HCT116 (cell line): Measurements from ENCODE around the gene ERP27. TPM values are rescaled to one million over a fixed set of nuclear protein-coding genes. Genes with fewer than 3 reads are reported as not detected.

Experiments
- ATAC-seq: fragments of 200-7000 bp; cut with Tn5 transposase; 2 replicates; pipeline ENCODE4 v1.9.1; 2020; ENCODE audit warnings: mild to moderate bottlenecking, moderate library complexity
- BruUV-seq: library from RNA; stranded (reverse); fragments of 400-500 nt; replicated peaks from 2 replicates; lab custom pipeline; 2021; lab: Mats Ljungman, UMichigan
- CTCF ChIA-PET: fragments of 300-600 bp; sonication (Branson Sonifier 250); formaldehyde crosslinking; loops from one replicate; lab custom pipeline; 2021; ENCODE audit warnings: antibody characterized with exemption; lab: Charles Lee
- POLR2A ChIA-PET: fragments of 300-600, 350-600 bp; sonication (Branson Sonifier 250); formaldehyde crosslinking; loops from one replicate; lab custom pipeline; 2021; ENCODE audit warnings: antibody characterized with exemption; lab: Charles Lee
- RAD21 ChIA-PET, 2 experiments: fragments of 300-600 bp; sonication (Branson Sonifier 250); formaldehyde crosslinking; loops; one replicate each; lab custom pipeline; 2023; ENCODE audit warnings: low total read pairs in 2 of 2; ENCODE audit not compliant: uncharacterized antibody in 2 of 2, unreplicated experiment in 2 of 2, low non-redundant PET in 1 of 2; lab: Charles Lee
- DNase-seq: peaks from one replicate; pipeline ENCODE4 v3.0.0-alpha.2; 2010; ENCODE audit warnings: low read depth, low spot score
- H2AFZ ChIP-seq: fragments of 200-600 bp; shearing (Covaris generic), sonication (generic); 2 replicates; pipeline ENCODE4 v1.6.1; 2017; ENCODE audit warnings: low read depth, mixed run types, mixed read lengths, antibody characterized with exemption, low read length; ENCODE audit not compliant: poor library complexity, severe bottlenecking
- H3K27ac ChIP-seq: 2 replicates; pipeline ENCODE4 v1.5.1; 2012; ENCODE audit warnings: low read depth, low read length
- H3K27me3 ChIP-seq: fragments of 200-600 bp; sonication (generic); 2 replicates; pipeline ENCODE4 v1.6.1; 2016; ENCODE audit warnings: mixed run types, low read length, mixed read lengths; ENCODE audit not compliant: insufficient read depth
- H3K36me3 ChIP-seq, 2 experiments: fragments of 200-500 bp in 1 of 2; fragments of 200-600 bp in 1 of 2; sonication (Bioruptor generic) in 1 of 2; sonication (generic) in 1 of 2; 2 replicates each; pipeline versions ENCODE4 v1.5.1 to v1.6.1; 2014 to 2016; ENCODE audit warnings: low read length in 2 of 2, inconsistent platforms in 1 of 2, mixed read lengths in 1 of 2, mixed run types in 1 of 2; ENCODE audit not compliant: insufficient read depth in 2 of 2, control insufficient read depth in 1 of 2
- H3K4me1 ChIP-seq, 2 experiments: fragments of 200-600 bp in 1 of 2; sonication (generic) in 1 of 2; 2 replicates each; pipeline versions ENCODE4 v1.5.1 to v1.6.1; 2012 to 2017; ENCODE audit warnings: low read length in 2 of 2, inconsistent platforms in 1 of 2, mild to moderate bottlenecking in 1 of 2, mixed read lengths in 1 of 2, mixed run types in 1 of 2, moderate library complexity in 1 of 2; ENCODE audit not compliant: insufficient read depth in 2 of 2, control insufficient read depth in 1 of 2
- H3K4me2 ChIP-seq: fragments of 200-600 bp; sonication (generic); 2 replicates; pipeline ENCODE4 v1.6.1; 2017; ENCODE audit warnings: mixed run types, low read length, mixed read lengths
- H3K4me3 ChIP-seq, 2 experiments: fragments of 200-600 bp in 1 of 2; sonication (generic) in 1 of 2; replicated peaks in 1 of 2; 2 replicates each; pipeline ENCODE4 v1.5.1; 2011 to 2016; ENCODE audit warnings: low read length in 2 of 2, control low read depth in 1 of 2, low read depth in 1 of 2, mild to moderate bottlenecking in 1 of 2, mixed read lengths in 1 of 2, mixed run types in 1 of 2
- H3K79me2 ChIP-seq: fragments of 200-600 bp; sonication (generic); 2 replicates; pipeline ENCODE4 v1.6.1; 2017; ENCODE audit warnings: mild to moderate bottlenecking, mixed run types, low read length, moderate library complexity, mixed read lengths; ENCODE audit not compliant: insufficient read depth
- H3K9ac ChIP-seq: fragments of 200-600 bp; sonication (generic); 2 replicates; pipeline ENCODE4 v1.6.1; 2016; ENCODE audit warnings: low read length, mixed read lengths
- H3K9me2 ChIP-seq: fragments of 200-600 bp; sonication (generic), shearing (Covaris generic); 2 replicates; pipeline ENCODE4 v1.6.1; 2017; ENCODE audit warnings: mixed run types, mild to moderate bottlenecking, moderate library complexity; ENCODE audit not compliant: insufficient read depth
- H3K9me3 ChIP-seq, 2 experiments: fragments of 200-500 bp in 1 of 2; fragments of 200-600 bp in 1 of 2; sonication (Bioruptor generic) in 1 of 2; sonication (generic) in 1 of 2; 2 replicates each; pipeline ENCODE4 v1.6.1; 2014 to 2017; ENCODE audit warnings: low read length in 2 of 2, mixed read lengths in 2 of 2, inconsistent platforms in 1 of 2, low read depth in 1 of 2, mild to moderate bottlenecking in 1 of 2, mixed run types in 1 of 2, moderate library complexity in 1 of 2; ENCODE audit not compliant: control insufficient read depth in 1 of 2, insufficient read depth in 1 of 2
- H4K20me1 ChIP-seq: fragments of 200-600 bp; sonication (generic), shearing (Covaris generic); 2 replicates; pipeline ENCODE4 v1.6.1; 2017; ENCODE audit warnings: mixed run types, mild to moderate bottlenecking, moderate library complexity; ENCODE audit not compliant: insufficient read depth
- ATF3 ChIP-seq: IDR thresholded peaks from 2 replicates; pipeline ENCODE4 v1.6.1; 2012
- CBX3 ChIP-seq: IDR thresholded peaks from 2 replicates; pipeline ENCODE4 v1.6.1; 2012; ENCODE audit warnings: low read depth
- CTCF ChIP-seq, 3 experiments: fragments of 200-600 bp in 1 of 3; sonication (generic) in 1 of 3; IDR thresholded peaks in 2 of 3; conservative IDR thresholded peaks in 1 of 3; 2 replicates each; pipeline ENCODE4 v1.5.1; 2012 to 2017; ENCODE audit warnings: low read depth in 2 of 3, low read length in 2 of 3, antibody characterized with exemption in 1 of 3, borderline replicate concordance in 1 of 3, control low read depth in 1 of 3, mild to moderate bottlenecking in 1 of 3, mixed read lengths in 1 of 3, mixed run types in 1 of 3, moderate library complexity in 1 of 3; ENCODE audit not compliant: insufficient read depth in 1 of 3
- ELF1 ChIP-seq: IDR thresholded peaks from 2 replicates; pipeline ENCODE4 v1.6.1; 2012; ENCODE audit warnings: low read depth, borderline replicate concordance
- EZH2 ChIP-seq: fragments of 200-600 bp; sonication (generic); IDR thresholded peaks from 2 replicates; pipeline ENCODE4 v1.6.1; 2017; ENCODE audit warnings: antibody characterized with exemption, mixed run types
- EZH2phosphoT487 ChIP-seq: fragments of 200-600 bp; IDR thresholded peaks from 2 replicates; pipeline ENCODE4 v1.6.1; 2018; ENCODE audit warnings: antibody characterized with exemption, borderline replicate concordance
- JUND ChIP-seq: IDR thresholded peaks from 2 replicates; pipeline ENCODE4 v1.6.1; 2012
- POLR2A ChIP-seq: IDR thresholded peaks from 2 replicates; pipeline ENCODE4 v1.7.0; 2011; ENCODE audit warnings: borderline replicate concordance; ENCODE audit not compliant: insufficient read depth, insufficient read length; ENCODE audit errors: extremely low read depth
- POLR2AphosphoS5 ChIP-seq: IDR thresholded peaks from 2 replicates; pipeline ENCODE4 v1.6.1; 2011; ENCODE audit warnings: mild to moderate bottlenecking, low read depth, low read length, moderate library complexity
- SRF ChIP-seq: IDR thresholded peaks from 2 replicates; pipeline ENCODE4 v1.6.1; 2012; ENCODE audit warnings: low read depth
- TCF7L2 ChIP-seq: IDR thresholded peaks from 2 replicates; pipeline ENCODE4 v1.7.0; 2011; ENCODE audit warnings: borderline replicate concordance, inconsistent platforms; ENCODE audit not compliant: insufficient read depth, insufficient read length; ENCODE audit errors: extremely low read depth
- YY1 ChIP-seq: IDR thresholded peaks from 2 replicates; pipeline ENCODE4 v1.6.1; 2011; ENCODE audit warnings: low read length, low read depth, moderate library complexity, mild to moderate bottlenecking; ENCODE audit not compliant: insufficient replicate concordance; ENCODE audit errors: extremely low read depth
- ZBTB33 ChIP-seq: IDR thresholded peaks from 2 replicates; pipeline ENCODE4 v1.6.1; 2011; ENCODE audit warnings: mild to moderate bottlenecking, low read length, moderate library complexity; ENCODE audit not compliant: insufficient replicate concordance; ENCODE audit errors: extremely low read depth
- ZFX ChIP-seq: fragments of 450-650 bp; IDR thresholded peaks from 2 replicates; pipeline ENCODE4 v1.6.1; 2017
- ZNF274 ChIP-seq: fragments of 200-500 bp; sonication (Bioruptor generic); IDR thresholded peaks from 2 replicates; pipeline ENCODE4 v1.6.1; 2014; ENCODE audit warnings: mild to moderate bottlenecking, low read depth, low read length, inconsistent platforms
- intact Hi-C: fragments of 100-400 bp; cut with micrococcal nuclease; formaldehyde crosslinking; loops from 2 replicates; pipeline ENCODE4 v1.10.0; 2022
- total RNA-seq: library from RNA; stranded (reverse); gene quantifications from one replicate; pipeline ENCODE4 v1.2.1, GENCODE V29; 2021; ENCODE audit not compliant: unreplicated experiment

ERP27 gene
- total RNA-seq, 1 experiment from 2014 or later = 0.39 TPM

GRCh38 chr12:14884458-14884878, 53.9 kb downstream of the ERP27 start:
- Histone ChIP-seq H3K9me2 (no peaks in the 10 kb centered on the region), H2AFZ (no peak overlapping the region)
- CTCF ChIA-PET = interaction anchor here (1.2 kb wide), 1 partner anchor 11 kb away, joined by 3 read pairs; no protein-coding TSS in a partner anchor
- TF ChIP-seq ATF3 (no peak), ZNF274 (no peak), YY1 (no peak), SRF (no peak), CBX3 (no peak), EZH2phosphoT487 (no peak), ZFX (no peak), ELF1 (no peak), EZH2 (no peak), TCF7L2 (no peak), CTCF (IDR thresholded peaks at IDR 0.05 in 2 of 3, conservative IDR thresholded peaks at IDR 0.05 in 1 of 3; ENCODE audit: borderline replicate concordance in 1 of 3, insufficient read depth in 1 of 3, low read depth in 2 of 3, low read length in 2 of 3) (no peak), JUND (no peak), POLR2AphosphoS5 (no peak), ZBTB33 (no peak), POLR2A (no peak)
- TF ChIP-seq, all 23 proteins: peak for 0
- intact Hi-C loops = no loop called here
- Histone ChIP-seq H3K27me3 (no peaks in the 10 kb centered on the region), H3K27ac (no peak overlapping the region), H3K79me2 (no peaks in the 10 kb centered on the region), H3K4me1 (no peaks in the 10 kb centered on the region; a peak in 1 of 4 replicates), H3K9ac (no peak overlapping the region), H4K20me1 (no peaks in the 10 kb centered on the region; the same call in 1 of the 2 replicates), H3K4me3 (no peak overlapping the region), H3K4me2 (0 out of 2 replicates have a peak overlapping the region, but pooled peaks have one; percentile 5), H3K36me3 (no peaks in the 10 kb centered on the region), H3K9me3 (no peaks in the 10 kb centered on the region)
- no TSS peak for BruUV-seq
- no peak for DNase-seq
- POLR2A ChIA-PET = no interaction called here
- RAD21 ChIA-PET = no interaction called here
- ATAC-seq = no peak
